ENCODE results near the gene MTPN.

- no peak for TF ChIP-seq NFYB (IDR thresholded peaks at IDR 0.05; ENCODE audit: insufficient read depth, low read depth, low read length)
- TF ChIP-seq SP1 (IDR thresholded peaks at IDR 0.05; ENCODE audit: low read depth, low read length): no peak
- TF ChIP-seq CTCF (IDR thresholded peaks at IDR 0.05 in 2 of 3, conservative IDR thresholded peaks at IDR 0.05 in 1 of 3; ENCODE audit: control insufficient read depth in 2 of 3, extremely low read depth in 1 of 3, insufficient read depth in 1 of 3, low read depth in 3 of 3, low read length in 3 of 3): no peak
- TF ChIP-seq POLR2A (IDR thresholded peaks at IDR 0.05; ENCODE audit: low read depth, low read length): no peak
- no peak for TF ChIP-seq CHD1 (IDR thresholded peaks at IDR 0.05; ENCODE audit: low read depth, low read length)
- TF ChIP-seq POLR2AphosphoS5 (IDR thresholded peaks at IDR 0.05; ENCODE audit: low read length): no peak
- TF ChIP-seq BHLHE40 (IDR thresholded peaks at IDR 0.05; ENCODE audit: borderline replicate concordance in 1 of 2, low read depth in 2 of 2, low read length in 1 of 2): no peak
- TF ChIP-seq SREBF2 (IDR thresholded peaks at IDR 0.05; ENCODE audit: low read length): no peak
Measured at GRCh38 chr7:135990258-135990657, 13.1 kb upstream of the MTPN start.

All from GM12878 (cell line).